Mesenchymal stem cell (in vitro differentiated cells and primary cell): Measurements from ENCODE around the gene IL17REL.

Experiments
- DNase-seq: peaks from one replicate; pipeline ENCODE4 v3.0.0-alpha.2; 2013
- H2AFZ ChIP-seq: one replicate; pipeline ENCODE4 v1.6.1; 2013; ENCODE audit warnings: low read depth, mild to moderate bottlenecking, control low read depth, inconsistent platforms, low read length, moderate library complexity
- H2AK5ac ChIP-seq: 2 replicates; pipeline ENCODE4 v1.6.1; 2013; ENCODE audit warnings: low read length, moderate library complexity, mild to moderate bottlenecking, inconsistent platforms; ENCODE audit not compliant: severe bottlenecking
- H2BK120ac ChIP-seq: one replicate; pipeline ENCODE4 v1.6.1; 2013; ENCODE audit warnings: low read depth, mild to moderate bottlenecking, inconsistent platforms, low read length, moderate library complexity
- H2BK12ac ChIP-seq, 2 experiments: one replicate each; pipeline ENCODE4 v1.6.1; 2013; ENCODE audit warnings: inconsistent platforms in 2 of 2, low read length in 2 of 2, mild to moderate bottlenecking in 2 of 2, moderate library complexity in 2 of 2, control low read depth in 1 of 2
- H2BK15ac ChIP-seq: one replicate; pipeline ENCODE4 v1.6.1; 2013; ENCODE audit warnings: mild to moderate bottlenecking, low read depth, inconsistent platforms; ENCODE audit not compliant: poor library complexity, severe bottlenecking
- H2BK5ac ChIP-seq: 2 replicates; pipeline ENCODE4 v1.6.1; 2013; ENCODE audit warnings: low read depth, mild to moderate bottlenecking, low read length, control low read depth, inconsistent platforms; ENCODE audit not compliant: poor library complexity, severe bottlenecking
- H3K14ac ChIP-seq, 2 experiments: one replicate each; pipeline ENCODE4 v1.6.1; 2013; ENCODE audit warnings: inconsistent platforms in 2 of 2, low read length in 2 of 2, control low read depth in 1 of 2, mild to moderate bottlenecking in 1 of 2, moderate library complexity in 1 of 2
- H3K18ac ChIP-seq, 2 experiments: one replicate each; pipeline ENCODE4 v1.6.1; 2013; ENCODE audit warnings: inconsistent platforms in 2 of 2, low read length in 2 of 2, control low read depth in 1 of 2, low read depth in 1 of 2, mild to moderate bottlenecking in 1 of 2
- H3K23ac ChIP-seq, 2 experiments: one replicate each; pipeline ENCODE4 v1.6.1; 2013; ENCODE audit warnings: inconsistent platforms in 2 of 2, low read length in 2 of 2, mild to moderate bottlenecking in 2 of 2, moderate library complexity in 2 of 2, control low read depth in 1 of 2
- H3K27ac ChIP-seq: 2 replicates; pipeline ENCODE4 v1.5.1; 2013; ENCODE audit warnings: mild to moderate bottlenecking, moderate library complexity, low read length, control low read depth, inconsistent platforms; ENCODE audit not compliant: poor library complexity, severe bottlenecking
- H3K27me3 ChIP-seq, 2 experiments: 2 replicates each; pipeline versions ENCODE4 v1.6.1 to v1.7.0; 2013; ENCODE audit warnings: low read length in 2 of 2, mild to moderate bottlenecking in 2 of 2, moderate library complexity in 2 of 2, control low read depth in 1 of 2, inconsistent platforms in 1 of 2; ENCODE audit not compliant: control insufficient read depth in 1 of 2, insufficient read depth in 1 of 2
- H3K36me3 ChIP-seq, 2 experiments: 2 replicates each; pipeline versions ENCODE4 v1.6.1 to v1.7.0; 2013; ENCODE audit warnings: low read length in 2 of 2, control low read depth in 1 of 2, inconsistent platforms in 1 of 2, low read depth in 1 of 2, mild to moderate bottlenecking in 1 of 2; ENCODE audit not compliant: insufficient read depth in 2 of 2, control insufficient read depth in 1 of 2
- H3K4ac ChIP-seq, 2 experiments: one replicate each; pipeline ENCODE4 v1.6.1; 2013; ENCODE audit warnings: inconsistent platforms in 2 of 2, low read length in 2 of 2, mild to moderate bottlenecking in 2 of 2, moderate library complexity in 2 of 2, control low read depth in 1 of 2, low read depth in 1 of 2
- H3K4me1 ChIP-seq: 2 replicates; pipeline ENCODE4 v1.6.1; 2013; ENCODE audit warnings: low read depth, low read length, control low read depth; ENCODE audit not compliant: control insufficient read depth, insufficient read depth
- H3K4me2 ChIP-seq: 2 replicates; pipeline ENCODE4 v1.6.1; 2013; ENCODE audit warnings: low read length, mild to moderate bottlenecking, inconsistent platforms; ENCODE audit not compliant: poor library complexity, severe bottlenecking
- H3K4me3 ChIP-seq, 2 experiments: 2 replicates each; pipeline versions ENCODE4 v1.5.1 to v1.7.0; 2013; ENCODE audit warnings: low read length in 2 of 2, mild to moderate bottlenecking in 2 of 2, control low read depth in 1 of 2, low read depth in 1 of 2; ENCODE audit not compliant: insufficient read depth in 1 of 2
- H3K79me1 ChIP-seq: replicated peaks from 2 replicates; pipeline ENCODE4 v1.6.1; 2013; ENCODE audit warnings: mild to moderate bottlenecking, control low read depth, low read length, inconsistent platforms; ENCODE audit not compliant: poor library complexity, severe bottlenecking
- H3K9ac ChIP-seq: 2 replicates; pipeline ENCODE4 v1.7.0; 2013; ENCODE audit warnings: mild to moderate bottlenecking, low read length, moderate library complexity
- H3K9me3 ChIP-seq: 2 replicates; pipeline ENCODE4 v1.7.0; 2013; ENCODE audit warnings: mild to moderate bottlenecking, low read length; ENCODE audit not compliant: control insufficient read depth
- H4K8ac ChIP-seq: one replicate; pipeline ENCODE4 v1.6.1; 2013; ENCODE audit warnings: inconsistent platforms, mild to moderate bottlenecking, low read length, moderate library complexity
- H4K91ac ChIP-seq: one replicate; pipeline ENCODE4 v1.6.1; 2013; ENCODE audit warnings: mild to moderate bottlenecking, low read length, inconsistent platforms
- WGBS: methylation state at CpG from one replicate; pipeline ENCODE4 v1.1.7; 2013; ENCODE audit warnings: mixed read lengths; 5-methylcytosine and 5-hydroxymethylcytosine counted together

The IL17REL gene

GRCh38 chr22:50034126-50035081, 21.8 kb upstream of the IL17REL start:
- Histone ChIP-seq H3K4me3 (no peak overlapping the region), H2AFZ (no peak overlapping the region), H3K14ac (no peak overlapping the region), H2BK15ac (no peak overlapping the region), H3K9ac (no peak overlapping the region), H3K18ac (no peak overlapping the region), H3K4me2 (no peak overlapping the region), H3K4me1 (peaks cover 5% of the 10 kb centered on the region), H3K27ac (no peak overlapping the region), H3K36me3 (no peaks in the 10 kb centered on the region), H2AK5ac (no peak overlapping the region), H3K23ac (no peak overlapping the region), H2BK120ac (no peak overlapping the region), H3K9me3 (peaks cover 17% of the 10 kb centered on the region), H3K79me1 (no peaks in the 10 kb centered on the region), H3K27me3 (peaks cover 11 to 62% of the 10 kb centered on the region in 2 experiments), H2BK5ac (no peak overlapping the region), H3K4ac (no peak overlapping the region), H2BK12ac (no peak overlapping the region), H4K91ac (no peak overlapping the region), H4K8ac (no peak overlapping the region)
- 87% methylated on average over 43 of the region's 43 CpGs for WGBS
- no peak for DNase-seq

GRCh38 chr22:50032941-50033601, 20.5 kb upstream of the IL17REL start:
- no peak for DNase-seq
- no peak overlapping the region for H2AFZ ChIP-seq
- no peak overlapping the region for H2BK120ac ChIP-seq
- H3K18ac ChIP-seq = no peak overlapping the region
- H3K27me3 ChIP-seq = peaks cover 11 to 57% of the 10 kb centered on the region in 2 experiments
- H3K27ac ChIP-seq = no peak overlapping the region
- H3K36me3 ChIP-seq = no peaks in the 10 kb centered on the region
- no peak overlapping the region for H3K4me3 ChIP-seq
- no peak overlapping the region for H2BK12ac ChIP-seq
- 91% methylated on average over 22 of the region's 23 CpGs for WGBS
- peaks cover 5% of the 10 kb centered on the region for H3K4me1 ChIP-seq
- H2BK15ac ChIP-seq = no peak overlapping the region
- no peak overlapping the region for H4K8ac ChIP-seq
- H4K91ac ChIP-seq = no peak overlapping the region
- peaks cover 5% of the 10 kb centered on the region for H3K9me3 ChIP-seq
- no peak overlapping the region for H3K14ac ChIP-seq
- no peak overlapping the region for H3K23ac ChIP-seq
- H2AK5ac ChIP-seq = no peak overlapping the region
- H2BK5ac ChIP-seq = no peak overlapping the region
- H3K4ac ChIP-seq = no peak overlapping the region
- no peaks in the 10 kb centered on the region for H3K79me1 ChIP-seq
- no peak overlapping the region for H3K4me2 ChIP-seq
- H3K9ac ChIP-seq = no peak overlapping the region

- WGBS = 78% methylated on average over 24 of the region's 24 CpGs
Observed at GRCh38 chr22:50032109-50032871, 19.7 kb upstream of the IL17REL start.

More at GRCh38 chr22:50032109-50032871, 19.7 kb upstream of the IL17REL start:
- H2BK12ac ChIP-seq = no peak overlapping the region
- no peak overlapping the region for H3K4ac ChIP-seq
- no peaks in the 10 kb centered on the region for H3K36me3 ChIP-seq
- H3K18ac ChIP-seq = no peak overlapping the region
- no peaks in the 10 kb centered on the region for H3K9me3 ChIP-seq
- no peak overlapping the region for H3K9ac ChIP-seq
- H2AFZ ChIP-seq = no peak overlapping the region
- no peak overlapping the region for H3K23ac ChIP-seq
- no peak overlapping the region for H2BK5ac ChIP-seq
- H2BK120ac ChIP-seq = no peak overlapping the region
- H3K14ac ChIP-seq = no peak overlapping the region
- no peak overlapping the region for H4K8ac ChIP-seq
- peaks cover 11 to 60% of the 10 kb centered on the region in 2 experiments for H3K27me3 ChIP-seq
- H3K4me1 ChIP-seq = peaks cover 5% of the 10 kb centered on the region
- no peak overlapping the region for H3K4me2 ChIP-seq
- H4K91ac ChIP-seq = no peak overlapping the region
- no peak overlapping the region for H3K4me3 ChIP-seq
- DNase-seq = no peak
- H2BK15ac ChIP-seq = no peak overlapping the region
- no peak overlapping the region for H2AK5ac ChIP-seq
- no peaks in the 10 kb centered on the region for H3K79me1 ChIP-seq
- H3K27ac ChIP-seq = no peak overlapping the region
